Measurements from ENCODE around the gene STK39.
"Not testable (repeated sequence)": the region's sequence is repeated elsewhere in the genome, so short reads cannot be mapped to it uniquely, and the experiment has no call there.

STK39 gene

DNA sequence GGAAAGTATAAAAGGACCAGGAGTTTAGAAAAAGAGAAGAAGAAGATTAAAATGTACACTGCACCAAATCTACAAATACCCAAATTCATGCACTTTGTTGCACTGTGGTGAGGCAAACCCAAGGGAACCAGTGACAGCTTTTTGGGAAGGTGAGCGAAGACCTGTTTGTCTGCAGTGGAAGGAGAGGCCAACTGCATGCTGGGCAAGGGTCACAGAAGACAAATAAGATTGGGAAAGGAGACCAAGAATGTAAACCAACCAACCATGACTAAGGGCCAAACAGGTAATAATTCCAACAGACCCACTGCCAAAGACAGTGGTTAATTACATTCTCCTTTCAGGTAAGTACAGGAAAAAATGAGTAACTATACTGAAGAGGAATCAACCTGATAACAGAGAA, 202.8 kb downstream of the STK39 start:
- no peak for DNase-seq (ENCODE audit: low read depth)

DNA sequence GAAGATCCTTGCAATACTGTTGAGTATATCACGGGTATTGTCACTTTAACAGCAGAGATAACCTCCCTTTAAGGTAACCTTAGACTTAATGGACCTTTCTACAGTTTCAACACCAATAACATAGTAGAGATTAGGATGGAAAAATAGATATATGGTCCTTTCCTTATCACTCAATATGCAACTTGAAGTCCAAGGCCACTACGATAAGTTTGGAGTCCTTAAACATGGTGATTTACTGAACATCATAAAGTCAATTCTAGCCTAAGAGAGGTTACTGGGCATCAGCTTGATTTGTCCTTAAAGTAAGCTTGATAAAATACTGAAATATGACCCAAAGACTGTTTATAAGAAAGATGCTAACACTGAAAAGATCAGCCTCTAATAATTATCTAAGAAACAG, 203.2 kb downstream of the STK39 start:
- DNase-seq (ENCODE audit: low read depth), result no peak

DNA sequence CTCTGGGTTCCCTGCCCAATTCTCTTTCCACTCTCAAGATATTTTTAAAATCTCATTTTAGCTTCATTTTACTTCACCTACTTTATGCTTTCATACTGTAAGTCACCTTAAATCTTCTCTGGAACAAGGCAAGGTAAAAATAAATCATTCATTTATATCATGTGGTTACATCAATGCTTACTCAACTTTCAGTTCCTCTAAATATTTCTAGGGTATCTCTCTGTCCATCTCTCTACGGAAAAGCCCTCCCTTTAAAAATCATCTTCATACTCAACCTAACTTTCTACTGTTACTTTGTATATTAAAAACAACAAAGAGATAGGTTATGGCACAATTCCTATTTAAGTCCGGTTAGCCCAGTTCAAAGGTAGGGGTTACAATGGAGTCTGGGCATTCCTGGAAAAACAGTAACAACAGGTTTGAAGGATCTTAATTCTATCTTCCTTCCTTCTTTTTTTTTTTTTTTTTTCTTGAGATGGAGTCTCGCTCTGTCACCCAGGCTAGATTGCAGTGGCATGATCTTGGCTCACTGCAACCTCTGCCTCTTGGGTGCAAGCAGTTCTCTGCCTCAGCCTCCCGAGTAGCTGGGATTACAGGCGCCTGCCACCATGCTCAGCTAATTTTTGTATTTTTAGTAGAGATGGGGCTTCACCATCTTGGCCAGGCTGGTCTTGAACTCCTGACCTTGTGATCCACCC, 205.1 kb downstream of the STK39 start:
- not testable (repeated sequence) for DNase-seq (ENCODE audit: low read depth)

DNA sequence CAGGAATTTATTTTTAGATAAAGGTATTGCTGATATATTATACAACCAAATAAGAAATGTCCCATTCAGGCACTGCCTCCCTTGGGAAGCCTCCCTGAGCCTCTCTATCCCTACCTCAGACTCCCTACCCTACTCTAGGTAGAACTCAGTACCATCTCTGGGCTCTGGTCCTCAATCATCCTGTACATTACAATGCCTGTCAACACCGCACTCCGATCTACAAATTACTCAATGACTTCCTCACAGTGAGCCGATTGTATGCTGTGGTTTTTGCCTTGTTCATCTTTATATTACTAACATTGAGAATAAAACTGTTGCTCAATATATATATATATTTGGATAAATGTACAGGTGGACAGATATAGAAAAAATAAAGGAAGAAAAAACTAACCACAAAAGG, 207.5 kb downstream of the STK39 start:
- DNase-seq (ENCODE audit: low read depth), result no peak

DNA sequence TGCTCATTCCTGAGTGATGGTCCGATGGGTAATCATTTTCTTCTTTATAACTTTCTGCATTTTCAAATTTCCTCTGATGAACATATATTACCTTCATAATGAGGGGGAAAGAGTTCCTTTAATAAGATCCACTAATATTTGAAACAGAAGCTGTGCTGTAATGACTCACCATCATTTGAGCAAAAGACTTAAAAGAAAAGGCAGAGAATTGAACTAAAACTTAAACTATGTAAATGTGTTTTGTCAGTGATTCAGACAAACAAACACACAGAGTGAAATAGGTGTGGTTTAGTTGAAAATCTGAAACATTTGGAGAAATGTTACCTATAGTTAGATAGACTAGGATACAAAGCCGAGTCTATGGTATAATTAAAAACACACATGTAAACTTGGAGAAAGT, 209.6 kb downstream of the STK39 start:
- DNase-seq (ENCODE audit: low read depth), result no peak

DNA sequence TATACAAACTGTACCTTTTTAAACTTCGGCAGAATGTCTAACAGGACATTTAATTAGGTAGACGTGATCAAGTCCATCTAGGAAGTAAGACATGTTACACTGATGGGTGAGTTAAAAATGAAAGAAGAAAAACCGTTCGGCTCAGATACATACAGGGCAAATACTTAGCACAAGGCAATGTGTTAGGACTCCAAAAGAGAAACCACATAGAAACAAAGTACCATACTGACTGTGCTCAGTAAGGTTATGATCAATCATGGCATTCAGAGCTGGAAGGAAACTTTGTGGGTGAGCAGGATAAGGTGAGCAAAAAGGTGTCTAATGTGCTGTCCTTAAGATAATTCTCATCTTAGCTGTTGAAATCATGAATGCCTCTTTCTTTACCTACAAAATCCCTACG, 211.9 kb downstream of the STK39 start:
- no peak for DNase-seq (ENCODE audit: low read depth)

DNA sequence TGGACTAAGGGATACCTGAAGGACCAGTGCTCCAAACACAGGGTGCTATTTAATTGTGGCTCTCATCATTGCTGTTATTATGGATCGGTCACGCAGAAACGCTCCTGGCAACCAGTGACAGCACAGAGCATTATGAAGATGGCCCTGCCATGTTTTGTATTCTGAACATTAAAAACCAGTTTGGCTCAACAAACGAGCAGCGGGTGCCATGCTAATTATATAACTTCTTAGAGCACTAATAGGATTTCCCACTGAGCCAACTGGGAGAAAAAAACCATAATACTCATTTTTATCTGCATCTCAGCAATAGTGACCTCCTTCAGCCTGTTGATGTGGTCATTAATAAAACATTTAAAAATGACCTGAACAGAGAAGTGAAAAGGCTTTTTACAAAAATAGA, 212.8 kb downstream of the STK39 start:
- DNase-seq (ENCODE audit: low read depth), result no peak

DNA sequence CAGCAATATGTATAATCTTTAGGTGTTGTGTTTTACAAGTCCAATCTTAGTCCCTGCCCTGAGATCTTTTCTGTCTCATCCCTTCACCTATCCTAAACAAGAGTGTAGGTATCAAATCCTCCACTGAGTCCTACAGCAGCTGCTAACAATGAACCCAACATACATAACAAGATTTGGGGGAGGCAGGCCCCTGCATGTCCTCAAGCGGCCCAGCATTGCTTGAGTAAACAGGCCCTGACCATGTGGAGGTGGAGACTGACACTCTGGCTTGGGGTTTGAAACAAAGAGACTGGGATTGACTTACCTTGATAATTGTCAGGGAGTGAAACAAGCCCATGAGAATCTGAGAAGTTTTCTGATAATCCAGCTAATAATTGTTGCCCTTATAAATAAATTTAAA, 213.4 kb downstream of the STK39 start:
- DNase-seq (ENCODE audit: low read depth), result no peak

DNA sequence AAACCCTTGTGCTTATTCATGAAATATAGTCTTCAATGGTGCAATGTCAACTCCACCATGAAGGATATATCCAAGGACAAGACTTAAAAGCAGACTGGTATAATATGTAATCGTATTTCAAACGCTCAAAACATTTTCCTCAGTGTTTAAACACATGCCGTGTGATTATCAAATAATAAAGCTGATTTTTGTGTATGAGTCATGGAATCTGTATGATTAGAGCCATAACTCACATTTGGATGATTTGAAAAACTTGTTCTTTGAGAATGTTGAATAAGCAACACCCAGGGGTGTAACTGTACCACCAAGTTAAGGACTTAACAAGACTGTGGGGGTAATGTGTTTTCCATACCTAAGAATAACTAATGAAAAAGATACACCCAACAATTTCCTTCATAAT, 215.3 kb downstream of the STK39 start:
- no peak for DNase-seq (ENCODE audit: low read depth)

DNA sequence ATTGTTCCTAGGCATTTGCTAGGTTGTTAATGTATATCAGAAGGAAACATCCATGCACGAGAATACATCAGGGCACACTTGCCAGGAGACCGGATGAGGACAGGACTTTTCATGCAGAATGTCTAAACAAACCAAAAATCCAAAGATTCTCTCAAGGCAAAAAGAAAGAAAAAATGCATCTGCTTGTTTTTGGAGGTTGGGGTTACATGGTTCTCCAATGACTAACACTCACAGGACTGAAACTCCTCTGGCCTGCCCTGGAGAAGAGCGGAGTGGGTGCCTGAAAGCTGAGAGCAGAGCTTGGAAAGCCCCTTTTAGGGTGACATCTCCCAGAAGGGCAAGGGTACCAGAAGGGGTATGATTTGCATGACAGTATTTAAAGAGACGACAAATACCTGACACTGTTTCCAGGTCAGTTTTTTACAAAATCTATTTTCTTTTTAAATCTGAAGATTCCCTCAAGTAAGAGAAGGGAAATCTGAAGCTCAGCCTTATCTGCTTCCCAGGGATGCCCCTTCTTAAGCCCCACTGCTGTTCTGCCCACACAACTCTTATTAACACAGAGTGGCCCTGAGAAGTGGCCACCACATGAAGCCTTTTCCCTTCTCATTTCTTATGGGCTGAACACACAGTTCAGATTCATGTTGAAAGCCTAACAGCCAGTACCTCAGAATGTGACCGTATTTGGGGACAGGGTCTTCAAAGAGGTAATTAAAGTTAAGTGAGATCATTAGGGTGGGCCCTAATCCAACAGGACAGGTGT, 216.4 kb downstream of the STK39 start:
- no peak for DNase-seq (ENCODE audit: low read depth)

DNA sequence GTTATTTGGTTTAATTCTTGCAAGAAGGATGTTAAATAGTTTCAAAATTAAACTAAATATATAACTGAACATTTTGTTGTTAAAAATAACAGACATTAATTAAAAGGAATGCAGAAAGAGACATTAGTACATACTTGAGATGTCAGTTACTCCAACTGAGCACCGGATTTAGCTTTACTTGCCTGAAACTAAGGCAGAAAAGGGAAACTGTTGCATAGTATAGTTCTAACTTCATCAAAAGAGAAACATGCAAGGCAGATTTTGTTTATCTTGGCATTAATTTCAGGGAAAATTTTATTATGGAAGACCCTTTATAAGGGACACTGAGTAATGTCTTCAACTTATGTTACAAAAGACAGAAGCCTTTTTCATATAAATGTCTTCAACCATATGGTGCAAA, 218.3 kb downstream of the STK39 start:
- no peak for DNase-seq (ENCODE audit: low read depth)

DNA sequence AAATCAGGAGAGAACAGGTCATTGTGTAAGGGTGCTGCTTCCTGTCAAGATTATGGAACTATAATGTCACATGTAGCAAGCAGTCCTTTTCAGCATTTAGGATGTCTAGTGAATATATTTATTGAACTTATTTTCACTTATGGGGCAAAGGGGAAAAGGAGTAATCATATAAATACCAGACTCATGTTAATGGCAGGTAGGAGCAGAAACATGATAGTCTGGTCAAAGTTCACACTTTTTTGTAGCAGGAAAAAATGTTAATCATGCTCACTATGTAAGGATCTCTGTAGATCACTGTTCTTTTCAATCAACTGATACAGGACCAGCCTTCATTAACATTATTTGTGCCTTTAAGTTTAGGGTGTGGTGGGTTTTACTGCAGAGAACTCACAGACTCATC, 219.0 kb downstream of the STK39 start:
- DNase-seq (ENCODE audit: low read depth), result no peak

DNA sequence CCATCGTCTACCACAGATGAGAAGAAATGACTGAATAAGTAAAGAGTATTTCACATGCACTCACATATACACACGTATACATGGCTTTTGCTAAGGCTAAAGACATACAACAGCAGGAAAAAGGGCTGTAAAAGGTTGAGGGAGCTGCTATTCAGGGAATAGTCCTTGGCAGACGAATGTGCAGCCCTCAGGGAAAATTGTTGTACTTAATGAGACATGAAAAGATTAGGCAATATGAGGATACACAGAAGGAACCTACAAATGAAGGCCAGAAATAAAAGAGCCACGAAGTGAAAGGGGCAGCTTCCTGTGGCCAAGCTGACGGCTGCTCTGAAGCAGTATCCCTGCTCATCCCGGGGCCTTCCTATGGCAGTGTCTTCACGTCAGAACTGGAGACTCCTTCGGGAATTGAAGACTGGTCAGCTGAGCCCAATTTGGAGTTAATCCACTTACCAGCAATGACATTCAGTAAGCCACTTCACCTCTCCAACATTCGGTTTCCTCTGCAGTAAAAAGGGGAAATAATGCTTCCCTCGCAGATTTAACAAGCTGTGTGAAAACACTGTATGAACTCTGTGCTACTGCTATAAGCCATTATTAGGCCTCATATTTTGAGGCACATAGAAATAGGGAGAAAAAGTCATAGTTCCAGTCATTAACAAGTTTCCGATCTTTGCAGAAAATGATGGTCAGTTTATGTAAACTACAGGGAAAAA, 221.8 kb downstream of the STK39 start:
- no peak for DNase-seq (ENCODE audit: low read depth)

DNA sequence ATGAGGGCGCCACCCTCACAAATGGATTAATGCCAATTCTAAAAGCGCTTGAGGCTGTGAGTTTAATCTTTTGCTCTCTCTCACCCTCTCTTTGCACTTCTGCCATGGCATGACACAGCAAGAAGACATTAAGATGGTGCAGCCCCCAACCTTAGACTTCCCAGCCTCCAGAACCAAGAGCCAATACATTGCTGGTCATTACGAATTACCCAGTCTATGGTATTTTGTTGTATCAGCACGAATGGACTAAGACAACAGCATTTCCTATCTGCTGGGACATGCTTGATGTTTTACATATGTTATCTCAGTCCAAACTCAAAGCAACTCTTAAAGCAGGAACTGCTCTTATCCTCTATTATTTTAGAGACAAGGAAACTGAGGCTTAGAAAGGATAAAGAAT, 222.9 kb downstream of the STK39 start:
- no peak for DNase-seq (ENCODE audit: low read depth)

DNA sequence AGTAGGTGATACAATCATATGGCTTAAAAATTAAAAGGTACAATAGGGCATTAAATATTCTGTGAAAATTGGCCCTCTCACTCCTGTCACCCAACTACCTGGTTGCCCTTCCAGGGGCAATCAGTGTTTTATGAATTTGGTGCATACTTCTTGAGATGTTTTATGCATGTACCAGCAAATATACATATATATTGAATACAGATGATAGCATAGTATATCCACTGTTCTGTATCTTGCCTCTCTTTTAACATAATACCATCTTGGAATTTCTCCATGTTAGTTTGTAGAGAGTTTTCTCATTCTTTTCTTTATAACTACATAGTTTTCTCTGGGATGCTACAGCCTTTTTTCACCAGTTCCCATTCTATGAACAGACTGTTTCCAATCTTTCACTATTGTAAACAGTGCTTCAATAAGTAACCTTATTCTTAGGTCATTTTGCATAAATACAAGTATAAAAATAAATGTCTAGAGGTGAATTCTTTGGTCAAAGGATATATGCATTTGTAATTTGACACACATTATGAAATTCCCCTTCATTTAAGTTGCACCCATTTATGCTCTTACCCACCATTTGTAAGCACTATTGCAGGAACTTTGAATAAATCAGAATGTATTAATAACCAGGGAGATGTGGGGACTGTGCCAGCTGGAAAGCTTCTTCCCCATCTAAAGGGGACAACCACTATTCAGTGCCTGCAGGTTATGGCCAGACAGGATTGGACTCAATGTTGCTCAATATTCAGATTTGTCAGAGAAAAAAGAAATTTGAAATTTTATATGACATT, 225.4 kb downstream of the STK39 start:
- no peak for DNase-seq (ENCODE audit: low read depth)

DNA sequence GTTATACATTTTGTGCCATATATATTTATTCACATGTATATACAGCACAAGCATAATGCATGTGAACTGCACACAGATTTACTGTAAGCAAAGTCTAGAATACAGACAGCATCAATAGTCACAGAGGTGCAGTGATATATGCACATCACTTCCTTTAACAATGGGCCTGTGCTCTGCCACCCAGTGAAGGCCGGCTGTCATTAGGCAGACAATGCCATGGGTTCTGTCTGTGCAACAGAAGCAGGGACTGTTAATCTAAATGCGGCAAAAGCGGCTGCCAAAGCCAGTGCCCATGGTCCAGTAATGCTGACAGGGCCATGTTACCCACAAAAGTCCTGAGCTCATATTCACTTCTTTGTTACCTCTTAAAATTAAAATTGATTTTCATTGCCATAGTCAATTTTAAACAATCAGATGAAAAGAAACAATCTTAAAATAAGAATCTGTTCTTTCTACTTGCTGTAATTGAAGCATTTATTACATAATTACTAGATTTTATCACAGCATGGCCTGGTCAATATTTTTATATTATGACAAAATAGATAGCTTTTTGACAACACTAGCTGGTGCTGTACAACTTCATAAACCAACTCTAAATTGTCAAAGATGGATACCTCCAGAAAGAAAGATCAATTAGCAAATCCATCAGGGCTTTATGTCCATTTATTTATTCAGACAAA, 232.0 kb downstream of the STK39 start:
- DNase-seq (ENCODE audit: low read depth), result no peak

DNA sequence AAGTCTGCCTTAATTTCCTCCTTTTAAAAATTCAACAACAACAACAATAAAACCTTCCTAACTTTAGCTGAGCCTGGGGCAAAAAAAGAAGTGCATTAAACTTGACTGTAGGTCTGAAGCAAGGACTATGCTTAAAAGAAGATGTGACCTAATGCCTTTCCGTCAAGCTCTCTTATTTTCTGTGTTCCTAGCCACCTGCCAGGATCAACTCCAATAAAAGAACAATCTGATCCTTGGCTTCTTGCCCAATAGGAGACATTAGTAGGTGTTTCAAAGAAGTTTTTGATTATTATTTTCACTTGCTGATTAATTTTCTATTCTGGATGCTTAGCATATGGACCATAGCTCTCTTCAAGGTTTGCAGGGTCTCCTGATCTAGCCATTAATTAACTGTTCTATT, 237.5 kb downstream of the STK39 start:
- DNase-seq (ENCODE audit: low read depth), result no peak

DNA sequence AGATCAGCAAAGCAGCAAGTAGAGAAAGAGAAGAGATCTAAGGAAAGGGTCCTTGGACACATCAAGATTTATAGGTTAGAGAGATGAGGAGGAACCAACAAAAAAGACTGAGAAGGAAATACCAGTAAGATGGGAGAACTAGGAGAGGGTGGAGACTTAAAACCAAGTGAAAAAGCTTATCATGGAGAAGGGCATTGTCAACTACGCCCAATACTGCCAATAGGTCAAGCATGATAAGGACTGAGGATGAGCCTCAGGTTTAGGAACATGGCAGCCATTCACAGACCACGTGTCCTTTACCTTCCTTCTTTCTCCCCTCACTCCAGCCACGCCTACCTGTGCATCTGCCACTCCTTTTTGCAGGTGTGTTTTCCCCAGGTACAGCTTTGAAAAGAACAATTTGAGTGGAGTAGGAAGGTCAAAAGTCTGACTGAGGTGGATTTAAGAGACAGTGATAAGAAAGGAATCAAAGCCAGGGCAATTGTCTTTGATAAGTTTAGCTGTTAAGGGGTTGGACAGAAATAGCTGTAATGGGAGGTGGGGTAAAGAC, 238.7 kb downstream of the STK39 start:
- DNase-seq (ENCODE audit: low read depth), result no peak

DNA sequence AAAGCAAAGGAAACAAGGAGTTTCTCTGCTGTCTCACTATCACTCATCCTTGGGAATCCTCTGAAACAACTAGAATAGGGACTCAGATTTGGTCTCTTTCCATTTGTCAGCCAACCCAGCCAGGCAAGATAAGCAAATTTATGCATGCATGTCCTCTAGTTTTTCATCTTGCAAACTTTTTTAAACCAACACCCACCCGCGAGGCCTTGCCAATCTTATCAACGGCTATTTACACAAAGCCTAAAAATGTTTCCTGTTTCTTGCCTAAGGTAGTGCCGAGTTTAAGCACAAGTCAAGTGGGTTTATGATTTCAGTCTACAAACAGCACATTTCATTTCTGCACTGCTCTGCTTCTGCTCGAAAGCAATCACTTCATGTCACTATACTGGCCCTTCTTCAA, 240.9 kb downstream of the STK39 start:
- no peak for DNase-seq (ENCODE audit: low read depth)

DNA sequence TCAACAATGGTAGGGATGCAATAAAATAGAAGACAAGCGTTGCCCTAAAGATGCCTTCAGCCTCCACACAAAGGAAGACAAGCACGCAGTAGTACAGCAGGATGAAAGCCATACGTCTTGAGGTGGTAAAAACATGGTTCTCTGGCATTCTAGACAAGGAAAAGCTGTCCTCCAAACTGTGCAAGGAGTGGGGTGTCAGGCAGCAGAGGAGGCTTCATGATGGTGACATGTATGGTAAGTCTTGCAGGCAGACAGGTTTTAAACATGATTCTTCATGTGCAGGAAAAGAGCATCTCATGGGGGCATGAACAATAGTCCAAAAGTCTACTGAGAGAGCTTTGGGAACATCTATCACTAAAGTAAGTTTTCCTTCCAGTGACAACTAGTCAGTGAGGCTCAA, 241.8 kb downstream of the STK39 start:
- DNase-seq (ENCODE audit: low read depth), result no peak

DNA sequence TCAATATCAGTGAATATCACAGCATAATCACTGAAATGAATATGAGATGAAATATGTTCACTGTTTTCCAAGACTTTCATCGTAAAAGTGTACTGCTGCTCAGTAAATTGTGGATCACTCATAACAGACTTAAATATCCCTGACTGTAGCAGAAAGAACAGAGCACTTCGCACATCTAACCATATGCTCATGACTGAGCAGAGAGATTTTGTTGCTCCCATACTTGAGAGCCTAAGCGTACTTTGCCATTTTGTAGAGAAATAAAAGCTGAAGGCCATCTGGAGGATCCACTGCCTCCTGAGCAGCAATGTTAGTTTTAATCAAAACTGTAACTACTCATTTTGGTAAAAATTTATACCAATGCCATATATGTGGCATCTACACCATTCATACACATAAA, 243.5 kb downstream of the STK39 start:
- DNase-seq (ENCODE audit: low read depth), result no peak

Data from activated T-cell treated with anti-CD3 and anti-CD28 coated beads for 24 hours (primary cell).